Smooth muscle cell (in vitro differentiated cells): ENCODE data around the gene PAQR4. TPM values are rescaled to one million over a fixed set of nuclear protein-coding genes. Genes with fewer than 3 reads are reported as not detected.
A peak's percentile ranks its signal among the peaks of the same experiment; 100 is the strongest.

Experiments used
- DNase-seq: peaks from one replicate; lab custom pipeline; 2025; ENCODE audit not compliant: unreplicated experiment; lab: John Stamatoyannopoulos, UW
- H2AFZ ChIP-seq: fragments of 200-600 bp; sonication (generic); 2 replicates; pipeline ENCODE4 v1.6.0; 2016; ENCODE audit warnings: antibody characterized with exemption, low read depth, mild to moderate bottlenecking
- H3F3A ChIP-seq: fragments of 200-600 bp; sonication (generic); 2 replicates; pipeline ENCODE4 v1.6.0; 2017; ENCODE audit warnings: antibody characterized with exemption, low read depth
- H3K27ac ChIP-seq: fragments of 200-600 bp; sonication (generic); 2 replicates; pipeline ENCODE4 v1.5.1; 2016; ENCODE audit warnings: low read depth, mild to moderate bottlenecking
- H3K27me3 ChIP-seq: fragments of 200-600 bp; sonication (generic); 2 replicates; pipeline ENCODE4 v1.6.1; 2016; ENCODE audit warnings: low read depth, mild to moderate bottlenecking
- H3K36me3 ChIP-seq: fragments of 200-600 bp; sonication (generic); 2 replicates; pipeline ENCODE4 v1.5.1; 2016; ENCODE audit warnings: low read depth
- H3K4me1 ChIP-seq: fragments of 200-600 bp; sonication (generic); 2 replicates; pipeline ENCODE4 v1.5.1; 2016; ENCODE audit warnings: low read depth
- H3K4me2 ChIP-seq: fragments of 200-600 bp; sonication (generic); 2 replicates; pipeline ENCODE4 v1.6.0; 2016; ENCODE audit warnings: mild to moderate bottlenecking
- H3K4me3 ChIP-seq: fragments of 200-600 bp; sonication (generic); 2 replicates; pipeline ENCODE4 v1.5.1; 2016; ENCODE audit warnings: mild to moderate bottlenecking
- H3K79me2 ChIP-seq: fragments of 200-600 bp; sonication (generic); 2 replicates; pipeline ENCODE4 v1.6.0; 2016; ENCODE audit warnings: low read depth, mild to moderate bottlenecking
- H3K9ac ChIP-seq: fragments of 200-600 bp; sonication (generic); 2 replicates; pipeline ENCODE4 v1.6.0; 2016; ENCODE audit warnings: low read depth
- H3K9me3 ChIP-seq: fragments of 200-600 bp; sonication (generic); replicated peaks from 2 replicates; pipeline ENCODE4 v1.5.1; 2016; ENCODE audit warnings: low read depth
- H4K20me1 ChIP-seq: fragments of 200-600 bp; sonication (generic); 2 replicates; pipeline ENCODE4 v1.6.0; 2016; ENCODE audit warnings: low read depth
- CTCF ChIP-seq: fragments of 200-600 bp; sonication (generic); IDR thresholded peaks from 2 replicates; pipeline ENCODE4 v1.5.1; 2017; ENCODE audit warnings: borderline replicate concordance, mild to moderate bottlenecking, antibody characterized with exemption; ENCODE audit not compliant: insufficient read depth, poor library complexity, severe bottlenecking
- WGBS: methylation state at CpG from one replicate; pipeline ENCODE4 v1.1.7; 2016; ENCODE audit warnings: low lambda C conversion rate; 5-methylcytosine and 5-hydroxymethylcytosine counted together
- polyA plus RNA-seq: library from polyadenylated mRNA; unstranded; fragments of >200 nt; fragmentation: Nextera tagmentation; extraction: Ambion mirVana; gene quantifications from 2 replicates; pipeline ENCODE4 v1.2.1, GENCODE V29; 2016
- total RNA-seq: library from RNA; depleted of rRNA; stranded (reverse); fragments of >200 nt; gene quantifications from 2 replicates; pipeline ENCODE4 v1.2.3, GENCODE V29; 2014

The PAQR4 gene
- total and polyA plus RNA-seq, 2 experiments from 2014 or later, result 4.6 to 9.3 TPM

GRCh38 chr16:2999929-3000328, 30.8 kb downstream of the PAQR4 start:
- DNase-seq, result no peak
- no peaks in the 10 kb centered on the region for H3K36me3 ChIP-seq
- no peak overlapping the region for H3K4me3 ChIP-seq
- H4K20me1 ChIP-seq, result no peaks in the 10 kb centered on the region
- H3F3A ChIP-seq, result no peaks in the 10 kb centered on the region
- no peaks in the 10 kb centered on the region for H3K79me2 ChIP-seq
- no peak overlapping the region for H3K4me2 ChIP-seq
- peaks cover 3% of the 10 kb centered on the region for H3K27me3 ChIP-seq
- H2AFZ ChIP-seq, result no peak overlapping the region
- no peak for TF ChIP-seq CTCF
- H3K4me1 ChIP-seq, result peaks cover 2% of the 10 kb centered on the region
- no peak overlapping the region for H3K9ac ChIP-seq
- 92% methylated on average over 6 of the region's 6 CpGs for WGBS
- no peaks in the 10 kb centered on the region for H3K9me3 ChIP-seq
- H3K27ac ChIP-seq, result no peak overlapping the region

DNA sequence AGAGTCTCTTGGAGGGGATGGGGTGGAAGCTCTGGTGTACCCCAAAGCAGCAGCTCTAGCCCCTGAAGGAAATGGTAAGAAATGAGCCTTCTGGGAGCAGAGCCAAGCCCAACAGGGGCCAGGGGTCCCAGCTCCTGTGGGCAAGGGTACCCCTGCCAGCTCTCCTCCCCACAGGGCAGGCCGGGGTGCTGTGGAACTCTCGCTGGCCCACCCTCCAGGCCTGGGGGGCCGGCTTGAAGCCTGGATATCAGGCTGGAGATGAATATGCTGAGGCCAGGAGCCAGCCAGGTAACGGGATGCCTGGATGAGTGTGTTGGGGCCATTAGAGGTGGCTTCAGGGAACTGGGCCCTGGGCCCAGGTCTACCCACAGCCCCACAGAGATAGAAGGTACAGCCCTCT, 31.4 kb downstream of the PAQR4 start:
- 92% methylated on average over 4 of the region's 4 CpGs for WGBS
- H3K79me2 ChIP-seq, result no peaks in the 10 kb centered on the region
- no peaks in the 10 kb centered on the region for H3K36me3 ChIP-seq
- no peaks in the 10 kb centered on the region for H3F3A ChIP-seq
- no peak overlapping the region for H3K4me3 ChIP-seq
- H3K4me2 ChIP-seq, result no peak overlapping the region
- no peaks in the 10 kb centered on the region for H3K9me3 ChIP-seq
- H3K27ac ChIP-seq, result no peak overlapping the region
- no peak for TF ChIP-seq CTCF
- H3K4me1 ChIP-seq, result peaks cover 4% of the 10 kb centered on the region
- no peaks in the 10 kb centered on the region for H4K20me1 ChIP-seq
- DNase-seq, result no peak
- H3K9ac ChIP-seq, result no peak overlapping the region
- H2AFZ ChIP-seq, result no peak overlapping the region
- H3K27me3 ChIP-seq, result peaks cover 9% of the 10 kb centered on the region

- 86% methylated on average over 12 of the region's 12 CpGs for WGBS
- Histone ChIP-seq H3K9me3 (no peaks in the 10 kb centered on the region), H3K27ac (no peak overlapping the region), H3K4me2 (no peak overlapping the region), H3K36me3 (no peaks in the 10 kb centered on the region), H3K9ac (no peak overlapping the region), H4K20me1 (no peaks in the 10 kb centered on the region), H3K4me3 (no peak overlapping the region), H3K4me1 (peaks cover 4% of the 10 kb centered on the region), H3K27me3 (peaks cover 17% of the 10 kb centered on the region), H2AFZ (no peak overlapping the region), H3K79me2 (no peaks in the 10 kb centered on the region), H3F3A (no peaks in the 10 kb centered on the region)
- no peak for TF ChIP-seq CTCF
- no peak for DNase-seq
Measured at GRCh38 chr16:3001316-3001715, 32.2 kb downstream of the PAQR4 start.

GRCh38 chr16:3003582-3004270, 34.6 kb downstream of the PAQR4 start:
- Histone ChIP-seq H3K27me3 (peaks cover 41% of the 10 kb centered on the region), H3K4me3 (no peak overlapping the region), H3K79me2 (no peaks in the 10 kb centered on the region), H3K9me3 (no peaks in the 10 kb centered on the region), H3K4me2 (no peak overlapping the region), H4K20me1 (no peaks in the 10 kb centered on the region), H3K27ac (no peak overlapping the region), H3F3A (no peaks in the 10 kb centered on the region), H3K4me1 (peaks cover 15% of the 10 kb centered on the region), H3K36me3 (no peaks in the 10 kb centered on the region), H3K9ac (no peak overlapping the region), H2AFZ (no peak overlapping the region)
- TF ChIP-seq CTCF, result no peak
- DNase-seq, result peak; percentile 52
- 10% methylated on average over 50 of the region's 58 CpGs for WGBS
